Measurements from ENCODE around the gene STK38L.

STK38L gene

DNA sequence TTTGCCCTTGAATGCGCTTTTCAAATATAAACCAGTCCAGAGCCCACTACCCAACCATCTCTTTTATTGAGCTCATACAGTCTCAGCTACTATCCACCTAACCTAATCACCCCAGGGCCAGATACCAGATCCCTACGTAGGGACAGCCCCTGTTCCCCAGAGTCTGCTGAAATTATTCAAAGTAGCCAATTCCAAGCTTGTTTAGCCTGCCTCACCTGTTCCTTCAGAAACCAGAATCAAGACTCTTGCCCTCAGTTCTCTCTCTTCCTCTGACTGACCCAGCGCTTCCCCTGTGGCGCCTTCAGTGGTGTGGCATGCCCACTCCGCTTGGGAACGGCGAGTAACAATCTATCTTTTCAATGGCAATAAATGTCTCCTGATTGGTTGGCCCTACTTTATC, 107.4 kb downstream of the STK38L start:
- Mint-ChIP-seq H3K9me3 (no peaks in the 10 kb centered on the region), H3K4me1 (ENCODE audit: low read depth) (peaks cover 1% of the 10 kb centered on the region), H3K27ac (no peak overlapping the region), H3K4me3 (no peak overlapping the region), H3K36me3 (ENCODE audit: low read depth) (peaks cover 7% of the 10 kb centered on the region), H3K27me3 (ENCODE audit: low read depth) (no peaks in the 10 kb centered on the region)

GRCh38 chr12:27355486-27355885, 111.4 kb downstream of the STK38L start:
- Mint-ChIP-seq H3K27me3 (ENCODE audit: low read depth) (peaks cover 3% of the 10 kb centered on the region), H3K9me3 (no peaks in the 10 kb centered on the region), H3K4me3 (no peak overlapping the region)

DNA sequence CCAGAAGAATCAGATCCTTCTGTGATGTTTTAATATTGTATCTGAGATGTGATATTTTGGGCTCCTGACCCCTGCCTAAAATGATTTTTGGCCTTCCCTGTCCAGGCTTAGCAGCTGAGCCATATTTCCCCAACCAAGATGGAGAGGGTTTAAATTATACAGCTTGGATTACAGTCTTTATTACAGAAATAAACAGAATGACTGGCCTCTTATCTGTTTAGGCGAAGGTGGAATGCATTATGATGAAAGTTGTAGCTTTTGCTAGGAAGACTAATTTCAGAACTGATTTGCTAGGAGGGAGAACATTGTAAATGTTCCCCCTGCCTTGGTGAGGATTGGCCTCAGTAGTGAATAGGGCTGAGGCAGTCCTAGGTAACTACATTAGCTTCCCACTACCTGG, 111.9 kb downstream of the STK38L start:
- Mint-ChIP-seq H3K27ac (no peak overlapping the region), H3K9me3 (no peaks in the 10 kb centered on the region), H3K4me3 (no peak overlapping the region), H3K36me3 (ENCODE audit: low read depth) (peaks cover 7% of the 10 kb centered on the region), H3K27me3 (ENCODE audit: low read depth) (peaks cover 4% of the 10 kb centered on the region), H3K4me1 (ENCODE audit: low read depth) (peaks cover under 1% of the 10 kb centered on the region)

More at GRCh38 chr12:27355486-27355885, 111.4 kb downstream of the STK38L start:
- peaks cover 6% of the 10 kb centered on the region for H3K36me3 Mint-ChIP-seq (ENCODE audit: low read depth)
- H3K27ac Mint-ChIP-seq = no peak overlapping the region
- H3K4me1 Mint-ChIP-seq (ENCODE audit: low read depth) = no peaks in the 10 kb centered on the region

DNA sequence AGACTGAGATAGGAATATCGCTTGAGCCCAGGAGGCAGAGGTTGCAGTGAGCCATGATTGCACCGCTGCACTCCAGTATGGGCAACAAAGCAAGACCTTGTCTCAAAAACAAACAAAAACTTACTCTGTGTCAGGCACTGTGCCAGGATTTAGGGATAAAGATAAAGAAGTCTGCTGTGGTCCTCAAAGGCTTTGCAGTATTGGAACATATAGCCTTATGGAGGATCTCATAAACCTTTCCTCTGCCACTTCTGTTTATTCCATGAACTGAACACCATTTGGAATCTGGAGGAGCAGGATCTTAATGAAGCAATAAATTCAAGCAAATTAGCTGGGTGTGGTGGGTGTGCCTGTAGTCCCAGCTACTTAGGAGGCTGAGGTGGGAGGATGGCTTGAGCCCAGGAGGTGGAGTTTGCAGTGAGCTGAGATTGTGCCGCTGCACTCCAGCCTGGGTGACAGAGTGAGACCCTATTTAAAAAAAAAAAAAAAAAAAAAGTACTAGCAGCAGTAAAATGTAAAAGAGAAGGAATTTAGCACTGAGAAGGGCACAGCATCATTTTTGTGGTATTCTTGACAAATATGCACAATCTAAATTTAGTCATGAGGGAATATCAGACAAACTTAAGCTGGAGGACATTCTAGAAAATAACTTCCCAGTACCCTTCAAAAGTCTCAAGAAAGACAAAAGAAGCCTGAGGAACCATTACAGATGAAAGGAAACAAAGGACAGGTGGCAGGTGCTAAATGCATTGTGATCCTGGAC, 115.7 kb downstream of the STK38L start:
- no peaks in the 10 kb centered on the region for H3K9me3 Mint-ChIP-seq
- H3K4me1 Mint-ChIP-seq (ENCODE audit: low read depth) = peaks cover 4% of the 10 kb centered on the region
- peaks cover 8% of the 10 kb centered on the region for H3K36me3 Mint-ChIP-seq (ENCODE audit: low read depth)
- peaks cover 15% of the 10 kb centered on the region for H3K27me3 Mint-ChIP-seq (ENCODE audit: low read depth)
- H3K4me3 Mint-ChIP-seq = no peak overlapping the region
- no peak overlapping the region for H3K27ac Mint-ChIP-seq

DNA sequence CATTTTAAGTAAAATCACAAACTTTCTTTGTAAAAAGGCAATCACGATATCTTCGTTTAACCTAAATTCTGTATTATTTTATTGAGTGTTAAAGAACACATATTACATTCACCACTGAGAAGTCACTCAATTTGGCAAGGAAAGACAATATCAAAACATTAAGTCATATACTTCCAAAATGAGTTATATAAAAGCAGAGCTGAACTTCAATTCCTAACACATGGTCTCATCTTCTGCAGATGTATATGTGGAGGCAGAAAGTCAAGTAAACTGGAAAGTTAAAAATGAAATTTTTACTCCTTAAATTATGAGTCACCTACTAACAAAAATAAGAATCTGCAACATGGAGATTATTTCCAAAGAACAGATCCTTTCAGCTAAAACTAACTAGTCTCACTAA, 117.3 kb downstream of the STK38L start:
- Mint-ChIP-seq H3K27me3 (ENCODE audit: low read depth) (peaks cover 18% of the 10 kb centered on the region), H3K27ac (no peak overlapping the region), H3K4me3 (no peak overlapping the region), H3K4me1 (ENCODE audit: low read depth) (peaks cover 4% of the 10 kb centered on the region), H3K36me3 (ENCODE audit: low read depth) (peaks cover 4% of the 10 kb centered on the region), H3K9me3 (no peaks in the 10 kb centered on the region)

DNA sequence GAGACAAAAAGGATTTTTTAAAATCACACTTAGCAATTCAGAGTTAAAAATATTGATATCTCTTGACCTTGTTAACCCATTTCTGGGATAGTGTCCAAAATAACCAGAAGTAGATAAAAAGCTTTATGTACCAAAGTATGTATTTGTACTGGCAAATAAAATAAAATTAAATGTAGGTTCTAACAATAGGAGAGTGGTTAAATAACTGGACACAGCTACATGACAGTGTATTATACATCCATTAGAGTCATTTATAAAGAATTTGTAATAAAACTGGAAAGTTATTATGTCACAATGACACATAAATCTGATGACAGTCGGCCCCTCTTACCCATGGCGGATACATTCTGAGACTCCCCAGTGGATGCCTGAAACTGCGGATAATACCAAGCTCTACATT, 122.5 kb downstream of the STK38L start:
- Mint-ChIP-seq H3K4me3 (no peak overlapping the region), H3K27ac (no peak overlapping the region), H3K36me3 (ENCODE audit: low read depth) (peaks cover 22% of the 10 kb centered on the region), H3K27me3 (ENCODE audit: low read depth) (peaks cover 10% of the 10 kb centered on the region), H3K4me1 (ENCODE audit: low read depth) (peaks cover 2% of the 10 kb centered on the region), H3K9me3 (no peaks in the 10 kb centered on the region)

DNA sequence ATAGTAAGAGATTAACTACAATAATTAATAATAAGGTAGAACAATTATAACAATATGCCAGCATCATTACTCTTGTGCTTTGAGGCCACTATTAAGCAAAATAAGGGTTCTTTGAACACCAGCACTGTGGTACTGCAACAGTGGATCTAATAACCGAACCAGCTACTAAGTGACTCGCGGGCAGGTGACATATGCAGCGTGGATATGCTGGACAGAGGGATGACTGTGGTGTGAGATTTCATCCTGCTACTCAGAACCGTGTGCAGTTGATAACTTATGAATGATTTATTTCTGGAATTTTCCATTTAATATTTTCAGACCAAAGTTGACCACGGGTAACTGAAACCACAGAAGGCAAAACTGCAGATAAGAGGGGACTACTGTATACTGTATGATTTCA, 123.0 kb downstream of the STK38L start:
- Mint-ChIP-seq H3K4me1 (ENCODE audit: low read depth) (peaks cover 2% of the 10 kb centered on the region), H3K27me3 (ENCODE audit: low read depth) (peaks cover 7% of the 10 kb centered on the region), H3K27ac (no peak overlapping the region), H3K9me3 (no peaks in the 10 kb centered on the region), H3K36me3 (ENCODE audit: low read depth) (peaks cover 24% of the 10 kb centered on the region), H3K4me3 (no peak overlapping the region)
